WTC11 (cell line): ENCODE results near the gene TAS2R13. TPM values are rescaled to one million over a fixed set of nuclear protein-coding genes. Genes with fewer than 3 reads are reported as not detected.

Experiments
- ATAC-seq: fragments of 200-7000 bp; cut with Tn5 transposase; 2 replicates; pipeline ENCODE4 v1.10.0; 2021; ENCODE audit warnings: mild to moderate bottlenecking, moderate library complexity
- CTCF ChIA-PET: fragments of 300-600 bp; sonication (Branson Sonifier 250); formaldehyde crosslinking; loops from one replicate; lab custom pipeline; 2021; ENCODE audit warnings: antibody characterized with exemption; lab: Charles Lee
- POLR2A ChIA-PET: fragments of 350-600 bp; sonication (Branson Sonifier 250); formaldehyde crosslinking; loops from one replicate; lab custom pipeline; 2021; ENCODE audit warnings: antibody characterized with exemption; lab: Charles Lee
- DNase-seq: peaks from one replicate; pipeline ENCODE4 v3.0.0; 2021; ENCODE audit warnings: low spot score
- H3K27ac Mint-ChIP-seq: 2 replicates; pipeline ENCODE4 v1.8.0; 2021; ENCODE audit warnings: mixed read lengths
- H3K27me3 Mint-ChIP-seq: 2 replicates; pipeline ENCODE4 v1.8.0; 2021; ENCODE audit warnings: low read depth, mild to moderate bottlenecking, moderate library complexity, mixed read lengths
- H3K36me3 Mint-ChIP-seq: 2 replicates; pipeline ENCODE4 v1.8.0; 2021; ENCODE audit warnings: mixed read lengths
- H3K4me1 Mint-ChIP-seq: 2 replicates; pipeline ENCODE4 v1.8.0; 2022; ENCODE audit warnings: mixed read lengths
- H3K4me3 Mint-ChIP-seq: 2 replicates; pipeline ENCODE4 v1.8.0; 2021; ENCODE audit warnings: mild to moderate bottlenecking, moderate library complexity, mixed read lengths
- H3K9me3 Mint-ChIP-seq: 2 replicates; pipeline ENCODE4 v1.8.0; 2021; ENCODE audit warnings: mixed read lengths
- FOXK1 ChIP-seq: sonication (generic); formaldehyde crosslinking; IDR thresholded peaks from 2 replicates; pipeline ENCODE4 v1.8.0; 2022; ENCODE audit warnings: mild to moderate bottlenecking, moderate library complexity, missing genetic modification reagents
- NFATC4 ChIP-seq: fragments of 250-450 bp; sonication (Bioruptor Pico); IDR thresholded peaks from 2 replicates; pipeline ENCODE4 v1.9.0; 2021; ENCODE audit warnings: mild to moderate bottlenecking
- NR1H2 ChIP-seq: sonication (generic); formaldehyde crosslinking; IDR thresholded peaks from 2 replicates; pipeline ENCODE4 v1.9.0; 2021; ENCODE audit warnings: mild to moderate bottlenecking, moderate library complexity, missing genetic modification reagents
- OVOL2 ChIP-seq: fragments of 250-450 bp; sonication (Bioruptor Pico); IDR thresholded peaks from 2 replicates; pipeline ENCODE4 v1.9.0; 2021; ENCODE audit warnings: mild to moderate bottlenecking, borderline replicate concordance
- PRRX2 ChIP-seq: fragments of 250-450 bp; sonication (Bioruptor Pico); IDR thresholded peaks from 2 replicates; pipeline ENCODE4 v1.8.0; 2021; ENCODE audit warnings: mild to moderate bottlenecking
- TCF7 ChIP-seq: sonication (generic); formaldehyde crosslinking; IDR thresholded peaks from 2 replicates; pipeline ENCODE4 v1.8.0; 2022; ENCODE audit warnings: mild to moderate bottlenecking, low read depth, missing genetic modification reagents, moderate library complexity
- ZBTB21 ChIP-seq: sonication (generic); formaldehyde crosslinking; IDR thresholded peaks from 2 replicates; pipeline ENCODE4 v1.8.1; 2023; ENCODE audit warnings: mild to moderate bottlenecking, missing genetic modification reagents, borderline replicate concordance
- ZNF219 ChIP-seq: sonication (generic); formaldehyde crosslinking; IDR thresholded peaks from 2 replicates; pipeline ENCODE4 v1.8.0; 2023; ENCODE audit warnings: missing genetic modification reagents, mild to moderate bottlenecking, borderline replicate concordance
- ZNF416 ChIP-seq: fragments of 250-450 bp; sonication (Bioruptor Pico); IDR thresholded peaks from 2 replicates; pipeline ENCODE4 v1.9.0; 2021; ENCODE audit warnings: mild to moderate bottlenecking, inconsistent platforms
- total RNA-seq: library from RNA; stranded (reverse); gene quantifications from 3 replicates; pipeline ENCODE4 v1.2.3, GENCODE V29; 2021
- TF ChIP-seq, protein P1 (sequence below): sonication (generic); formaldehyde crosslinking; IDR thresholded peaks from 2 replicates; pipeline ENCODE4 v1.8.1; 2023; ENCODE audit warnings: mild to moderate bottlenecking, moderate library complexity, missing genetic modification reagents
- TF ChIP-seq, protein P2 (sequence below): sonication (generic); formaldehyde crosslinking; IDR thresholded peaks from 2 replicates; pipeline ENCODE4 v1.8.1; 2022; ENCODE audit warnings: low read depth, mild to moderate bottlenecking, moderate library complexity, missing genetic modification reagents, borderline replicate concordance
- TF ChIP-seq, protein P3 (sequence below): fragments of 250-450 bp; sonication (Bioruptor Pico); IDR thresholded peaks from 2 replicates; pipeline ENCODE4 v2.1.2; 2022; ENCODE audit warnings: mild to moderate bottlenecking, moderate library complexity
- TF ChIP-seq, protein P4 (sequence below): sonication (generic); formaldehyde crosslinking; IDR thresholded peaks from 2 replicates; pipeline ENCODE4 v1.8.1; 2023; ENCODE audit warnings: mild to moderate bottlenecking, missing genetic modification reagents
- TF ChIP-seq, protein P5 (sequence below): sonication (generic); formaldehyde crosslinking; IDR thresholded peaks from 2 replicates; pipeline ENCODE4 v1.8.1; 2023; ENCODE audit warnings: mild to moderate bottlenecking, missing genetic modification reagents, moderate library complexity
- TF ChIP-seq, protein P6 (sequence below): sonication (generic); formaldehyde crosslinking; IDR thresholded peaks from 2 replicates; pipeline ENCODE4 v1.8.0; 2023; ENCODE audit warnings: missing genetic modification reagents, mild to moderate bottlenecking, borderline replicate concordance
- TF ChIP-seq, protein P7 (sequence below): sonication (generic); formaldehyde crosslinking; IDR thresholded peaks from 2 replicates; pipeline ENCODE4 v1.8.1; 2023; ENCODE audit warnings: mild to moderate bottlenecking, missing genetic modification reagents
- TF ChIP-seq, protein P8 (sequence below): sonication (generic); formaldehyde crosslinking; IDR thresholded peaks from 2 replicates; pipeline ENCODE4 v1.8.0; 2022; ENCODE audit warnings: missing genetic modification reagents

Gene TAS2R13
- total RNA-seq, 1 experiment from 2014 or later, result 0.37 TPM

DNA sequence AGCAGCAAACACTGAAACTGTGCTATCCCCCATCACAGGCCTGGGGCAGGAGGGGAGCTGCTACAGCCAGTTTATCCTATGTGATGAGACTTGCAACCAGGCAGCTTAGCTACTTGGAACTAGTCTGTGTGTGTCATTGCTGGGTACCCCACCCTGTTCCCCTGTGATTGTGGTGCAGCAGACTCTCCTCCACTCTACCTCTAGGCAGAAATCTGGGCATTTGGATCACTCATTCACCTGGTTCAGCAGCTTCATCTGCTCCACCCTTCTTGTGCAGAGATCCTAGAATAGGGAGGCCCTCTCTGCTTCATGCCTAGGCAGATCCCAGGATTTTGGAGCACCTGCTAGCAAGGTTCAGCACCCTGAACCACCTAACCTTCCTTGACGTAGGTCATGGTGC lies 8.8 kb downstream of the TAS2R13 start:
- H3K36me3 Mint-ChIP-seq, result peaks cover 27% of the 10 kb centered on the region
- H3K27me3 Mint-ChIP-seq, result no peaks in the 10 kb centered on the region
- no peaks in the 10 kb centered on the region for H3K4me1 Mint-ChIP-seq
- POLR2A ChIA-PET, result no interaction called here
- H3K4me3 Mint-ChIP-seq, result no peak overlapping the region
- H3K27ac Mint-ChIP-seq, result no peak overlapping the region
- ATAC-seq (no peak), DNase-seq (no peak)
- peaks cover 34% of the 10 kb centered on the region for H3K9me3 Mint-ChIP-seq
- TF ChIP-seq FOXK1 (no peak), PRRX2 (CRISPR knock-in tag) (no peak), ZNF416 (CRISPR knock-in tag) (no peak), TCF7 (no peak), NFATC4 (no peak), ZNF219 (CRISPR knock-in tag) (no peak), NR1H2 (CRISPR knock-in tag) (no peak)
- TF ChIP-seq, protein P1, sequence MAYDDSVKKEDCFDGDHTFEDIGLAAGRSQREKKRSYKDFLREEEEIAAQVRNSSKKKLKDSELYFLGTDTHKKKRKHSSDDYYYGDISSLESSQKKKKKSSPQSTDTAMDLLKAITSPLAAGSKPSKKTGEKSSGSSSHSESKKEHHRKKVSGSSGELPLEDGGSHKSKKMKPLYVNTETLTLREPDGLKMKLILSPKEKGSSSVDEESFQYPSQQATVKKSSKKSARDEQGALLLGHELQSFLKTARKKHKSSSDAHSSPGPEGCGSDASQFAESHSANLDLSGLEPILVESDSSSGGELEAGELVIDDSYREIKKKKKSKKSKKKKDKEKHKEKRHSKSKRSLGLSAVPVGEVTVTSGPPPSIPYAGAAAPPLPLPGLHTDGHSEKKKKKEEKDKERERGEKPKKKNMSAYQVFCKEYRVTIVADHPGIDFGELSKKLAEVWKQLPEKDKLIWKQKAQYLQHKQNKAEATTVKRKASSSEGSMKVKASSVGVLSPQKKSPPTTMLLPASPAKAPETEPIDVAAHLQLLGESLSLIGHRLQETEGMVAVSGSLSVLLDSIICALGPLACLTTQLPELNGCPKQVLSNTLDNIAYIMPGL (CRISPR knock-in tag), result no peak
- TF ChIP-seq, protein P2, sequence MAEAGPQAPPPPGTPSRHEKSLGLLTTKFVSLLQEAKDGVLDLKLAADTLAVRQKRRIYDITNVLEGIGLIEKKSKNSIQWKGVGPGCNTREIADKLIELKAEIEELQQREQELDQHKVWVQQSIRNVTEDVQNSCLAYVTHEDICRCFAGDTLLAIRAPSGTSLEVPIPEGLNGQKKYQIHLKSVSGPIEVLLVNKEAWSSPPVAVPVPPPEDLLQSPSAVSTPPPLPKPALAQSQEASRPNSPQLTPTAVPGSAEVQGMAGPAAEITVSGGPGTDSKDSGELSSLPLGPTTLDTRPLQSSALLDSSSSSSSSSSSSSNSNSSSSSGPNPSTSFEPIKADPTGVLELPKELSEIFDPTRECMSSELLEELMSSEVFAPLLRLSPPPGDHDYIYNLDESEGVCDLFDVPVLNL (CRISPR knock-in tag), result no peak
- TF ChIP-seq, protein P3, sequence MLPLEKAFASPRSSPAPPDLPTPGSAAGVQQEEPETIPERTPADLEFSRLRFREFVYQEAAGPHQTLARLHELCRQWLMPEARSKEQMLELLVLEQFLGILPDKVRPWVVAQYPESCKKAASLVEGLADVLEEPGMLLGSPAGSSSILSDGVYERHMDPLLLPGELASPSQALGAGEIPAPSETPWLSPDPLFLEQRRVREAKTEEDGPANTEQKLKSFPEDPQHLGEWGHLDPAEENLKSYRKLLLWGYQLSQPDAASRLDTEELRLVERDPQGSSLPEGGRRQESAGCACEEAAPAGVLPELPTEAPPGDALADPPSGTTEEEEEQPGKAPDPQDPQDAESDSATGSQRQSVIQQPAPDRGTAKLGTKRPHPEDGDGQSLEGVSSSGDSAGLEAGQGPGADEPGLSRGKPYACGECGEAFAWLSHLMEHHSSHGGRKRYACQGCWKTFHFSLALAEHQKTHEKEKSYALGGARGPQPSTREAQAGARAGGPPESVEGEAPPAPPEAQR (CRISPR knock-in tag), result no peak
- TF ChIP-seq, protein P4, sequence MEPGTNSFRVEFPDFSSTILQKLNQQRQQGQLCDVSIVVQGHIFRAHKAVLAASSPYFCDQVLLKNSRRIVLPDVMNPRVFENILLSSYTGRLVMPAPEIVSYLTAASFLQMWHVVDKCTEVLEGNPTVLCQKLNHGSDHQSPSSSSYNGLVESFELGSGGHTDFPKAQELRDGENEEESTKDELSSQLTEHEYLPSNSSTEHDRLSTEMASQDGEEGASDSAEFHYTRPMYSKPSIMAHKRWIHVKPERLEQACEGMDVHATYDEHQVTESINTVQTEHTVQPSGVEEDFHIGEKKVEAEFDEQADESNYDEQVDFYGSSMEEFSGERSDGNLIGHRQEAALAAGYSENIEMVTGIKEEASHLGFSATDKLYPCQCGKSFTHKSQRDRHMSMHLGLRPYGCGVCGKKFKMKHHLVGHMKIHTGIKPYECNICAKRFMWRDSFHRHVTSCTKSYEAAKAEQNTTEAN, result no peak
- TF ChIP-seq, protein P5, sequence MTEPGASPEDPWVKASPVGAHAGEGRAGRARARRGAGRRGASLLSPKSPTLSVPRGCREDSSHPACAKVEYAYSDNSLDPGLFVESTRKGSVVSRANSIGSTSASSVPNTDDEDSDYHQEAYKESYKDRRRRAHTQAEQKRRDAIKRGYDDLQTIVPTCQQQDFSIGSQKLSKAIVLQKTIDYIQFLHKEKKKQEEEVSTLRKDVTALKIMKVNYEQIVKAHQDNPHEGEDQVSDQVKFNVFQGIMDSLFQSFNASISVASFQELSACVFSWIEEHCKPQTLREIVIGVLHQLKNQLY, result no peak
- TF ChIP-seq, protein P6, sequence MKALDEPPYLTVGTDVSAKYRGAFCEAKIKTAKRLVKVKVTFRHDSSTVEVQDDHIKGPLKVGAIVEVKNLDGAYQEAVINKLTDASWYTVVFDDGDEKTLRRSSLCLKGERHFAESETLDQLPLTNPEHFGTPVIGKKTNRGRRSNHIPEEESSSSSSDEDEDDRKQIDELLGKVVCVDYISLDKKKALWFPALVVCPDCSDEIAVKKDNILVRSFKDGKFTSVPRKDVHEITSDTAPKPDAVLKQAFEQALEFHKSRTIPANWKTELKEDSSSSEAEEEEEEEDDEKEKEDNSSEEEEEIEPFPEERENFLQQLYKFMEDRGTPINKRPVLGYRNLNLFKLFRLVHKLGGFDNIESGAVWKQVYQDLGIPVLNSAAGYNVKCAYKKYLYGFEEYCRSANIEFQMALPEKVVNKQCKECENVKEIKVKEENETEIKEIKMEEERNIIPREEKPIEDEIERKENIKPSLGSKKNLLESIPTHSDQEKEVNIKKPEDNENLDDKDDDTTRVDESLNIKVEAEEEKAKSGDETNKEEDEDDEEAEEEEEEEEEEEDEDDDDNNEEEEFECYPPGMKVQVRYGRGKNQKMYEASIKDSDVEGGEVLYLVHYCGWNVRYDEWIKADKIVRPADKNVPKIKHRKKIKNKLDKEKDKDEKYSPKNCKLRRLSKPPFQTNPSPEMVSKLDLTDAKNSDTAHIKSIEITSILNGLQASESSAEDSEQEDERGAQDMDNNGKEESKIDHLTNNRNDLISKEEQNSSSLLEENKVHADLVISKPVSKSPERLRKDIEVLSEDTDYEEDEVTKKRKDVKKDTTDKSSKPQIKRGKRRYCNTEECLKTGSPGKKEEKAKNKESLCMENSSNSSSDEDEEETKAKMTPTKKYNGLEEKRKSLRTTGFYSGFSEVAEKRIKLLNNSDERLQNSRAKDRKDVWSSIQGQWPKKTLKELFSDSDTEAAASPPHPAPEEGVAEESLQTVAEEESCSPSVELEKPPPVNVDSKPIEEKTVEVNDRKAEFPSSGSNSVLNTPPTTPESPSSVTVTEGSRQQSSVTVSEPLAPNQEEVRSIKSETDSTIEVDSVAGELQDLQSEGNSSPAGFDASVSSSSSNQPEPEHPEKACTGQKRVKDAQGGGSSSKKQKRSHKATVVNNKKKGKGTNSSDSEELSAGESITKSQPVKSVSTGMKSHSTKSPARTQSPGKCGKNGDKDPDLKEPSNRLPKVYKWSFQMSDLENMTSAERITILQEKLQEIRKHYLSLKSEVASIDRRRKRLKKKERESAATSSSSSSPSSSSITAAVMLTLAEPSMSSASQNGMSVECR, result no peak
- CTCF ChIA-PET, result interaction anchor here (0.6 kb wide), 1 partner anchor 78 kb away, joined by 3 read pairs; no protein-coding TSS in a partner anchor

DNA sequence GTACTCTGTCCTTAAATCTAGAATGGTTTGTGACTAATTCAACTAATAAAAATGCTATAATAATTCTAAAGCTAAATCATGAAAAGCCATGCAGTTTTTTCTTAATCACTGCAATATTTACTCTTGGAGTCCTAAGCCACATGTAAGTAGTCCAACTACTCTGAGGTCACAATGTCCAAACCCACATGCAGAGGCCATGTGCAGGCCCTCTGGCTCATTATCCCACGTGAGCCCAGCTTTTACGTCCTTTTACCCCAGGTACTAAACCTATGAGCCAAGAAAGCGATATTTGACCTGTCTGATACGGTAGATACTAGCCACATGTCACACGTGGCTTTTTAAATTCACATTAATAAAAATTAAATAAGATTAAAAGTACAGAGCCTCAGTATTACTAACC lies 12.5 kb downstream of the TAS2R13 start:
- H3K27ac Mint-ChIP-seq, result no peak overlapping the region
- ChIA-PET POLR2A (no interaction called here), CTCF (no interaction called here)
- no peaks in the 10 kb centered on the region for H3K27me3 Mint-ChIP-seq
- no peak for ATAC-seq
- H3K9me3 Mint-ChIP-seq, result peaks cover 7% of the 10 kb centered on the region
- no peaks in the 10 kb centered on the region for H3K4me1 Mint-ChIP-seq
- H3K4me3 Mint-ChIP-seq, result no peak overlapping the region
- no peak for DNase-seq
- peaks cover 6% of the 10 kb centered on the region for H3K36me3 Mint-ChIP-seq
- TF ChIP-seq, protein P7, sequence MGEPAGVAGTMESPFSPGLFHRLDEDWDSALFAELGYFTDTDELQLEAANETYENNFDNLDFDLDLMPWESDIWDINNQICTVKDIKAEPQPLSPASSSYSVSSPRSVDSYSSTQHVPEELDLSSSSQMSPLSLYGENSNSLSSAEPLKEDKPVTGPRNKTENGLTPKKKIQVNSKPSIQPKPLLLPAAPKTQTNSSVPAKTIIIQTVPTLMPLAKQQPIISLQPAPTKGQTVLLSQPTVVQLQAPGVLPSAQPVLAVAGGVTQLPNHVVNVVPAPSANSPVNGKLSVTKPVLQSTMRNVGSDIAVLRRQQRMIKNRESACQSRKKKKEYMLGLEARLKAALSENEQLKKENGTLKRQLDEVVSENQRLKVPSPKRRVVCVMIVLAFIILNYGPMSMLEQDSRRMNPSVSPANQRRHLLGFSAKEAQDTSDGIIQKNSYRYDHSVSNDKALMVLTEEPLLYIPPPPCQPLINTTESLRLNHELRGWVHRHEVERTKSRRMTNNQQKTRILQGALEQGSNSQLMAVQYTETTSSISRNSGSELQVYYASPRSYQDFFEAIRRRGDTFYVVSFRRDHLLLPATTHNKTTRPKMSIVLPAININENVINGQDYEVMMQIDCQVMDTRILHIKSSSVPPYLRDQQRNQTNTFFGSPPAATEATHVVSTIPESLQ (CRISPR knock-in tag), result no peak
- TF ChIP-seq, protein P8, sequence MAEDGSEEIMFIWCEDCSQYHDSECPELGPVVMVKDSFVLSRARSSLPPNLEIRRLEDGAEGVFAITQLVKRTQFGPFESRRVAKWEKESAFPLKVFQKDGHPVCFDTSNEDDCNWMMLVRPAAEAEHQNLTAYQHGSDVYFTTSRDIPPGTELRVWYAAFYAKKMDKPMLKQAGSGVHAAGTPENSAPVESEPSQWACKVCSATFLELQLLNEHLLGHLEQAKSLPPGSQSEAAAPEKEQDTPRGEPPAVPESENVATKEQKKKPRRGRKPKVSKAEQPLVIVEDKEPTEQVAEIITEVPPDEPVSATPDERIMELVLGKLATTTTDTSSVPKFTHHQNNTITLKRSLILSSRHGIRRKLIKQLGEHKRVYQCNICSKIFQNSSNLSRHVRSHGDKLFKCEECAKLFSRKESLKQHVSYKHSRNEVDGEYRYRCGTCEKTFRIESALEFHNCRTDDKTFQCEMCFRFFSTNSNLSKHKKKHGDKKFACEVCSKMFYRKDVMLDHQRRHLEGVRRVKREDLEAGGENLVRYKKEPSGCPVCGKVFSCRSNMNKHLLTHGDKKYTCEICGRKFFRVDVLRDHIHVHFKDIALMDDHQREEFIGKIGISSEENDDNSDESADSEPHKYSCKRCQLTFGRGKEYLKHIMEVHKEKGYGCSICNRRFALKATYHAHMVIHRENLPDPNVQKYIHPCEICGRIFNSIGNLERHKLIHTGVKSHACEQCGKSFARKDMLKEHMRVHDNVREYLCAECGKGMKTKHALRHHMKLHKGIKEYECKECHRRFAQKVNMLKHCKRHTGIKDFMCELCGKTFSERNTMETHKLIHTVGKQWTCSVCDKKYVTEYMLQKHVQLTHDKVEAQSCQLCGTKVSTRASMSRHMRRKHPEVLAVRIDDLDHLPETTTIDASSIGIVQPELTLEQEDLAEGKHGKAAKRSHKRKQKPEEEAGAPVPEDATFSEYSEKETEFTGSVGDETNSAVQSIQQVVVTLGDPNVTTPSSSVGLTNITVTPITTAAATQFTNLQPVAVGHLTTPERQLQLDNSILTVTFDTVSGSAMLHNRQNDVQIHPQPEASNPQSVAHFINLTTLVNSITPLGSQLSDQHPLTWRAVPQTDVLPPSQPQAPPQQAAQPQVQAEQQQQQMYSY, result no peak
- TF ChIP-seq OVOL2 (CRISPR knock-in tag) (no peak), ZBTB21 (CRISPR knock-in tag) (no peak)
